Prostate gland (tissue), 2 donors: Measurements from ENCODE around the gene ZNF235. TPM values are rescaled to one million over a fixed set of nuclear protein-coding genes. Genes with fewer than 3 reads are reported as not detected.
A peak's percentile ranks its signal among the peaks of the same experiment; 100 is the strongest.
"Not testable (repeated sequence)": the region's sequence is repeated elsewhere in the genome, so short reads cannot be mapped to it uniquely, and the experiment has no call there.

Experiments
- DNase-seq: peaks from one replicate; pipeline ENCODE4 v3.0.0-alpha.2; 2019; ENCODE audit warnings: low spot score
- H3K27ac ChIP-seq, 2 donors: fragments of 200-600 bp; sonication (generic); 2 replicates each; pipeline ENCODE4 v1.5.1; 2017 to 2019
- H3K27me3 ChIP-seq: fragments of 200-600 bp; sonication (generic); replicated peaks from 2 replicates; pipeline ENCODE4 v1.5.1; 2019; ENCODE audit not compliant: insufficient read depth
- H3K36me3 ChIP-seq, 2 donors: fragments of 200-600 bp; sonication (generic); 1 replicate in 1 of 2; 2 replicates in 1 of 2; pipeline versions ENCODE4 v1.5.1 to v1.8.1; 2017 to 2019
- H3K4me1 ChIP-seq: fragments of 200-600 bp; sonication (generic); replicated peaks from 2 replicates; pipeline ENCODE4 v1.5.1; 2019
- H3K4me3 ChIP-seq, 2 donors: fragments of 200-600 bp; sonication (generic); 2 replicates each; pipeline ENCODE4 v1.5.1; 2017 to 2019
- H3K9me3 ChIP-seq: fragments of 200-600 bp; sonication (generic); 2 replicates; pipeline ENCODE4 v1.5.1; 2017
- CTCF ChIP-seq, 4 experiments: fragments of 200-600 bp in 2 of 4; fragments of 450-650 bp in 2 of 4; sonication (generic) in 2 of 4; IDR thresholded peaks; 1 replicate in 3 of 4; 2 replicates in 1 of 4; pipeline ENCODE4 v1.5.1; 2016 to 2019; ENCODE audit warnings: antibody characterized with exemption in 4 of 4, mild to moderate bottlenecking in 2 of 4, moderate library complexity in 2 of 4
- POLR2A ChIP-seq: fragments of 450-650 bp; IDR thresholded peaks from one replicate; pipeline ENCODE4 v1.6.1; 2016; ENCODE audit warnings: antibody characterized with exemption, mild to moderate bottlenecking
- POLR2AphosphoS5 ChIP-seq: sonication (generic); formaldehyde crosslinking; IDR thresholded peaks from one replicate; pipeline ENCODE4 v1.6.1; 2017; ENCODE audit warnings: antibody characterized with exemption
- WGBS: methylation state at CpG from one replicate; pipeline ENCODE4 v1.1.5; 2018; 5-methylcytosine and 5-hydroxymethylcytosine counted together
- intact Hi-C: fragments of 100-400 bp; cut with DNase I; formaldehyde crosslinking; loops from one replicate; pipeline ENCODE4 v1.14.2; 2022
- total RNA-seq, 2 donors: library from RNA; depleted of rRNA; stranded (reverse); fragments of >200 nt; gene quantifications; one replicate each; pipeline ENCODE4 v1.1.0, GENCODE V29; 2016

Gene ZNF235
- total RNA-seq, 2 donors from 2014 or later = 6.2 to 13.1 TPM

DNA sequence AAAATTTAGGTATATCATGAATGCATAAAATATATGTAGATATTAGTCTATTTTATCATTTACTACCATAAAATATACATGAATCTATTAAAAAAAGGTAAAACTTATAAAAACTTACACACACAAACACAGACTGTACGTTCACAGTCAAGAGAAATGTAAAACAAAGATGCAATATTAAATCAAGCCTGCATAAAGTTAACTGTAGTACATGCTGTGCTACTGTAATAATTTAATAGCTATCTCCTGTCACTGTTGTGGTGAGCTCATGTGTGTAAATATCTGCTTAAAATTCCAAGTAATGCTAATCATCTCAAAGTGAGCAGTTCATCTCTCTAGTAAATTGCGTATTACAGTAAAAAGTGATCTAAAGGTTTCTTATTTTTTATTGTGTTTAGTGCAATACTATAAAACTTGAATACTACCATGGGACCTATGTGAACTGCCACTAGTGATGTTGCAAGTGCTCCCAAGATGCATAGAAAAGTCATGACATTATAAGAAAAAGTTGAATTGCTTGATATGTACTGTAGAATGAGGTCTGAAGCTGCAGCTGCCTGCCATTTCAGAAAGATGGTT is 45.9 kb downstream of the ZNF235 start:
- WGBS = 76% methylated on average over 2 of the region's 2 CpGs
- intact Hi-C loops = no loop called here
- Histone ChIP-seq H3K4me1 (no peaks in the 10 kb centered on the region), H3K27me3 (no peaks in the 10 kb centered on the region), H3K9me3 (no peaks in the 10 kb centered on the region), H3K27ac (no peak overlapping the region), H3K4me3 (no peak overlapping the region), H3K36me3 (no peaks in the 10 kb centered on the region)
- no peak for DNase-seq
- TF ChIP-seq POLR2A (no peak), POLR2AphosphoS5 (no peak), CTCF (IDR thresholded peaks at IDR 0.05) (no peak)

- intact Hi-C loops = no loop called here
- TF ChIP-seq POLR2A (no peak), CTCF (IDR thresholded peaks at IDR 0.05) (no peak), POLR2AphosphoS5 (no peak)
- Histone ChIP-seq H3K27ac (no peak overlapping the region), H3K4me3 (no peak overlapping the region), H3K36me3 (no peaks in the 10 kb centered on the region), H3K4me1 (no peaks in the 10 kb centered on the region), H3K27me3 (no peaks in the 10 kb centered on the region), H3K9me3 (no peaks in the 10 kb centered on the region)
- no peak for DNase-seq
- WGBS = 94% methylated on average over 1 of the region's 1 CpG
These were observed 46.7 kb downstream of the ZNF235 start for GRCh38 chr19:44258136-44258535.

DNA sequence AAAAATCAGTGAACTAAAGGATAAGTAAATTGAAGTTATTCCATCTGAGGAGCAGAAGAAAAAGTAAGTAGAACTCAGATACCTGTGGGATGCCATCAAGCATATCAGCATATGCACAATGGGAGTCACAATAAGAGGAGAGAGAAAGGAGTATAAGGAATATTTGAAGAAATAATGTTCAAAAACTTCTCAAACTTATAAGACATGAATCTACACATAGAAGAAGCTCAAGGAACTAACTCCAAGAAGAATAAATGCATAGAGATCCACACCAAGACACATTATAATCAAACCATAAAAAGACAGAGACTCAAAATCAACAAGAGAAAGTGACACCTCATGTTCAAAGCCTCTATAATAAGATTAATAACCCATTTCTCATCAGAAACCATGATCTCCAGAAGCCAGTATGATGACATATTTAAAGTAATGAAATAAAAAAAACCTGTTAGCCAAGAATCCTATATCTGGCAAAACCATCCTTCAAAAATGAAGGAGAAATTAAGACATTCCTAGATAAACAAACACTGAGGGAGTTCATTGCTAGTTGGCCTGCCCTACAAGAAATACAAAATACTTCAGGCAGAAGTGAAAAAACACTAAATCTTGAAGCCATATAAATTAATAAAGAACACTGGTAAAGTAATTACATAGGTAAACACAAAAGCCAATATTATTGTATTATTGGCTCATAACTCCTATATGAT is 49.0 kb downstream of the ZNF235 start:
- DNase-seq = no peak
- TF ChIP-seq POLR2AphosphoS5 = no peak
- TF ChIP-seq POLR2A = no peak
- TF ChIP-seq CTCF (IDR thresholded peaks at IDR 0.05) = no peak
- no peaks in the 10 kb centered on the region for H3K36me3 ChIP-seq
- no peaks in the 10 kb centered on the region for H3K9me3 ChIP-seq
- no peak overlapping the region for H3K4me3 ChIP-seq
- no peaks in the 10 kb centered on the region for H3K4me1 ChIP-seq
- H3K27me3 ChIP-seq = no peaks in the 10 kb centered on the region
- intact Hi-C loops = no loop called here
- peak overlapping the region in 1 of 2 donors; percentile 53 for H3K27ac ChIP-seq

DNA sequence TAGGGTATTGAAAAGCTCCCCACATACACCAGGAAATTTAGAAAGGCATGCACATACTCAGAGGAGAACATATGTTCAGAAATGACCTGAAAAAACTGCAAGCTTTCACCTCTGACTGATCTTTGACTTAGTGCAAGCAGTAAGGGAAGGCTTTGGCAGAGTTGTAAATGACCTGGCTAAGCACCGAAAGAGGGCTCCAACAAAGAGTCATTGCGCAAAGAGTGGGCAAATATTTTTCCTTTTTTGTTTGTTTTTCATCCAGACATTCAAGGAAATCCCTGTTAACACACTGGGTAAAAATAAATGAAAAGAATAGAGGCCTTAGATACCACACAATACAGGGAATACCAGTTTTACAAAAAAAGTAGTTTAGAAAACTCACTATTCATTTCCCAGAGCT is 50.3 kb downstream of the ZNF235 start:
- no peak for DNase-seq
- intact Hi-C loops = no loop called here
- Histone ChIP-seq H3K4me3 (no peak overlapping the region), H3K36me3 (no peaks in the 10 kb centered on the region), H3K27ac (peak overlapping the region in 1 of 2 donors; percentile 53), H3K9me3 (no peaks in the 10 kb centered on the region), H3K27me3 (no peaks in the 10 kb centered on the region), H3K4me1 (no peaks in the 10 kb centered on the region)
- TF ChIP-seq POLR2A = no peak
- TF ChIP-seq CTCF (IDR thresholded peaks at IDR 0.05) = no peak
- TF ChIP-seq POLR2AphosphoS5 = no peak
- 75% methylated on average over 2 of the region's 2 CpGs for WGBS

DNA sequence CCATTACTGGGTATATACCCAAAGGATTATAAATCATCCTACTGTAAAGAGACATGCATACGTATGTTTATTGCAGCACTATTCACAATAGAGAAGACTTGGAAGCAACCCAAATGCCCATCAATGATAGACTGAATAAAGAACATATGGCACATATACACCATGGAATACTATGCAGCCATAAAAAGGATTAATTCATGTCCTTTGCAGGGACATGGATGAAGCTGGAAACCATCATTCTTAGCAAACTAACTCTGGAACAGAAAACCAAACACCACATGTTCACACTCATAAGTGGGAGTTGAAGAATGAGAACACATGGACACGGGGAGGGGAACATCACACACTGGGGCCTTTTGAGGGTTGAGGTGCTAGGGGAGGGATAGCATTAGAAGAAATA is 51.4 kb downstream of the ZNF235 start:
- H3K27ac ChIP-seq, H3K4me1 ChIP-seq: not testable (repeated sequence)
- 86% methylated on average over 2 of the region's 2 CpGs for WGBS

DNA sequence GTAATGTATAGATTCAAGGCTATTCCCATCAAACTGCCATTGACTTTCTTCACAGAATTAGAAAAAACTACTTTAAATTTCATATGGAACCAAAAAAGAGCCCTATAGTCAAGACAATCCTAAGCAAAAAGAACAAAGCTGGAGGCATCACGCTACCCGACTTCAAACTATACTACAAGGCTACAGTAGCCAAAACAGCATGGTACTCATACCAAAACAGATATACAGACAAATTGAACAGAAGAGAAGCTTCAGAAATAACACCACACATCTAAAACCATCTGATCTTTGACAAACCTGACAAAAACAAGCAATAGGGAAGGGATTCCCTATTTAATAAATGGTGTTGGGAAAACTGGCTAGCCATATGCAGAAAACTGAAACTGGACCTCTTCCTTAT is 52.5 kb downstream of the ZNF235 start:
- H3K4me3 ChIP-seq, H3K27ac ChIP-seq, intact Hi-C loops, H3K27me3 ChIP-seq, DNase-seq, H3K36me3 ChIP-seq, H3K4me1 ChIP-seq, H3K9me3 ChIP-seq: not testable (repeated sequence)
- 95% methylated on average over 2 of the region's 2 CpGs for WGBS

More for the DNA sequence above, 51.4 kb downstream of the ZNF235 start:
- H3K9me3 ChIP-seq, DNase-seq, intact Hi-C loops, H3K4me3 ChIP-seq, H3K36me3 ChIP-seq, H3K27me3 ChIP-seq: not testable (repeated sequence)
